ENCODE data around the gene SDF4.

GRCh38 chr1:1240348-1240732 is 8.5 kb upstream of the SDF4 start:
- TF ChIP-seq GATA3 (IDR thresholded peaks at IDR 0.05; ENCODE audit: low read depth, low read length) (no peak), GATA2 (IDR thresholded peaks at IDR 0.05; ENCODE audit: low read depth, low read length) (no peak)

All from SH-SY5Y (cell line).